GM03348 (cell line): ENCODE measurements around the gene TPRG1L.

Source experiments
- DNase-seq: peaks from one replicate; pipeline ENCODE4 v3.0.0; 2012; ENCODE audit warnings: low spot score

TPRG1L gene

DNA sequence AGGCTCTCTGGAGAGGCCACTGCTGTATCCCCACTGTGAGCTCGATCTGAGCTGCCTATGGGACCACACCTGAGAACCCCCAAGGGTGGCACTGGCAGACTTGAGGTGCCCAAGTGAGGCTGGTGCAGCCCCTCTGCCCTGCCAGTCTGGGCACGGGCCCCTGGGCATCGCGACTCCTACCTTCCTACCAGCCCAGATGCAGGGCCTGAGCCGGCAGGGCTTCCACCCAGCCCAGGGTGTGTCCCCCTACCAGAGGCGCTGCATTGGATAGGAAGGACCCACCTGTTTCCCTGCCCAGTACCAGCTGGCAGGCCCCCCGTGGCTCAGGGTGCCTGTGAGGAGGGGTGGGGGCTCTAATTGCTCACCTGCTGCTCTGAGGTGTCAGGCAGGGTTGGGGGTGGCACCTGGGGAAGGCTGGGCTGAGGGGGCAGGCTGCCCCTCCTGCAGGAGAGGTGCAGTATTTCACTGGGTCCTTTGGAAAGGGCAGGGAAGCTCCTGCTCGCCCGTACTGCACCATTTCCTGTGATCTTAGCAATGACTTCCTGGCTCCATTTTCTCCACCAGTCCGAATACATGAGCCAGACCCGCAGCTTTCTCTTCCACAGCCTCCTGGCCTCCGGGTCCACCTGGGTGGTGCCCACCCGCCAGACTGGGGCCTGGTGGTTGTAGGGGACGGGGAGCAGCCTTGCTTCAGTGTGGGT is 39.3 kb downstream of the TPRG1L start:
- DNase-seq: no peak

- no peak for DNase-seq
Measured at GRCh38 chr1:3664700-3665375, 40.0 kb downstream of the TPRG1L start.

DNA sequence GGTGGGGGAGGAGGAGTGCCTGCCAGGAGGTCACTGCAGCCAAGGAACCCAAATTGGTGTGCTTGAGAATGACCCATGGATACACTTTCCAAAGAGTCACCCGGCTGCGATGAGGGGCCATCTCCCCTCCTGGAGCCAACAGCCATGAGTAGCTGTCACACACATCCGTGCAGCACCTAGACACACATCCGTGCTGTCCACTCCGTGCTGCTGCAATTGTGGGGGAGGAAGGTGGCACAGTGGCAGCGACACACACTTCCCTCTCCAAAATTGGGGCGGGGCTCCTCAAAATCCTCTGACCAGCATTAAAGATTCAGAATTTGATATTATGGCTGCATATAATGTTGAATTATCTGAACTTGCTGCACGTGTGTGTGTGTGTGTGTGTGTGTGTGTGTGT is 43.3 kb downstream of the TPRG1L start:
- no peak for DNase-seq

GRCh38 chr1:3668585-3669300 is 43.9 kb downstream of the TPRG1L start:
- DNase-seq: no peak

DNA sequence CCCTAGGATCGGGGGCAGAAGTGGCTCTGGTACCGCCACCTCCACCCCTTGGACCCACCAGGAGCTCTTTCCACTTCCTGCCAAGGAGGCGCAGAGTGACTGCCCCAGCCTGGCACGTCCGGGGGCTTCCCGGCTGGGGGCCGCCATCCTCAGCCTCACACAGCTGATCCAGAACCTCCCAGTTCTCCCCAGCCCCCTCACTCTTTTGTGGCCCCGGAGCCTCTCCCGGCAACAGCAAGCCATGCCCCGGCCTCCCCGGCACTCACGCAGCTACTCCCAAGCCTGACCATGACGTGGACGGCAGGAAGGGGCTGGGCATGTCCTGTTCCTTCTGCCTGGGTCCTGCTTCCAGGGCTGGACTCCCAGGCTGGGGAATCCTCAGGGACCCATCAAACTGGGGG is 44.6 kb downstream of the TPRG1L start:
- no peak for DNase-seq

DNA sequence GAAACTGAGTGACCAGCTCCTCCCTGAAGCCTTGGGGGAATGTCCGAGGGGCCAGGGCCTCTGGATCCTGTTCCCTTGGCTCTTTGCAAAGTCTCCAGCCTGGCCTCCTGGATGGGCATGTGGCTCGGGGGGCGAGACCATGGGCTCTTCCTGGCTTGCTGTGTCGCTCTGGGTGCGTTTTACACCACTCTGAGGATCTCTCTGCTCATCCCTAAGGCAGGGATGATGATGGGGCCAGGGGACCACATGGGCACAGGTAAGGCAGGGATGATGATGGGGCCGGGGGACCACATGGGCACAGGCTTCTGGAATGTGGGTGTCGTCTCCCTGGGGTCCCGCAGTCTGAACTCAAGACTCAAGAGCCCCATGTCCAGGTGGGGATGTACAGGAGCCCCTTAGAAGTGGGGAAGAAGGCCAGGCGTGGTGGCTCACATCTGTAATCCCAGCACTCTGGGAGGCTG is 45.2 kb downstream of the TPRG1L start:
- DNase-seq: no peak

GRCh38 chr1:3670823-3671265 is 46.0 kb downstream of the TPRG1L start:
- DNase-seq: no peak

- DNase-seq: no peak
Measured at GRCh38 chr1:3671371-3672180, 46.8 kb downstream of the TPRG1L start.

DNA sequence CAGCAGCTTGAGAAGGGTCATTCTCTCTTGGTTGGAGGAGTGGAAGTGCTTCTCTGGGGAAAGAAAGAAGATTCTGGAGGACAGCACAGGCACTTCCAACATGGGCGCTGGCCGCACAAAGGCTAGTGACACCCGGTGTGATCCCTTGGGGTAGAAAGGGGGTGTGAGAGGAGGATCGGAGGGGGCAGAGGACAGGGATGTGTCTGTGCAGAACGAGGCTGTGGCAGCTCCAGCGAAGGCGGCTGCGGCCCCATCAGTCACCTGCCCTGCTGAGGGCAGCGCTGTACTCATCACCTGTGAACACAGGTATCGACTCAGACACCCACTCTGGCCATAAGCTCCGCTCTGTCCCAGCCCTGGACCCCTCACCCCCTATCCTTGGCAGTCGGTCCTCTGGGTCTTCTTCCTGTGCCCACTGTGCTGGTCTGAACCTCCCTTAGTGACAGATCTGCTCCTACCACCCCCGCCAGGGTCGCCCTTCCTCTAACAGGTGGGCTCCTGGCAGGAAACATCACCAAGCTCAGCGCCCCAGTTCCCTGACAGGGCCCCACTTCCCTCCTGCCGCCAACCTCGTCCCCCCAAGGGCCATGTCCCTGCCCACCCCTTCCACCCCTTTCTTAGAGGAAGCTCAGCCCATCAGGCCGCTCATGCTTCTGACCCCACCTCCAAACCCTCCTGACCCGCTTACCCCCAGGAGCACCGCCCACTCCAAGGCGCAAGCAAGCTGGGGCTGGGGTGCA is 47.6 kb downstream of the TPRG1L start:
- DNase-seq: no peak

- DNase-seq: no peak
Measured at GRCh38 chr1:3672971-3673361, 48.2 kb downstream of the TPRG1L start.

GRCh38 chr1:3673381-3674099 is 48.7 kb downstream of the TPRG1L start:
- DNase-seq: no peak

DNA sequence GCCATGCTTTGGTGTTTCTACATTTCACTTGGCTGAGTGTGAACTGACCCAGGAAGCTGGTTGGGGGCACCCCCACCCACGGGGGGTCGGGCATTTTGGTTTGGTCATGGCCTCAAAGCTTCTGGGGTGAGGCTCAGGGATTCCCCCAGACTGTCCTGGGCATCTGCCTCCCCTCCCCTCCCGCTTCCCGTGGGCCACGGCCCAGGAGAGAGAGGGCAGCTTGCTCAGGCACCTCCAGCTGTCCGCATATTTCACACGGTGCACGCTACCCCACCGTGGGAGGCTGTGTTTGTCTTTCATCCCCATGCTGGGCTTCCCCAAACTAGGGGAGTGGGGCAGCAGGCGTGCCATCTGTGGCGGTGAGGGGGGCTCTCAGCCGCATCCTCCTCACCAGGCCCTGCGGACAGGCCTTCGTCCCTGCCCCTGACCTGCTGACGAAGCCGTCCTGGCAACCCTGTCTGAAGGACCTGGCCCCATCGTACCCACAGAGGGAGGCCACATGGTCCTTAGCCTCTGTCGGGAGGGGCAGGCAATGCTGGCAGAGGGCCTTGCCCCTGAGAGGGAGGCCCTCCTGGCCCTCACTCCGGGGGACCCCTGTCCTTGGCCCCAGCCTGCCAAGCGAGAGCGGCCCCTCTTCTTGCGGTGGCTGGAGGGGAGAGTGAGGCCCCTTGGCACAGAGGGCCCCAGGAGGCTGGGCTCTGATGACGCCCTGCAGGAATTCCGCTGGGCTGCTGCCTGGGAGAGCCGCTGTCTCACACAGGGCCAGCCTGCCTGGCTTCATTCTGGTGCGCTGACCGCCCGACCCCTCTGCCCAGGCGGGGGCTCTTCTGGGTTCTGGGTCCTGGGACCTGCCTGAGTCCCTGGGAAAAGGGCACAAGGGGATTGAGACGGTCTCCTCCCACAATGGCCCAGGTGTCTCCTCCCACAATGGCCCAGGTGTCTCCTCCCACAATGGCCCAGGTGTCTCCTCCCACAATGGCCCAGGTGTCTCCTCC is 49.6 kb downstream of the TPRG1L start:
- peak; percentile 52 for DNase-seq

DNA sequence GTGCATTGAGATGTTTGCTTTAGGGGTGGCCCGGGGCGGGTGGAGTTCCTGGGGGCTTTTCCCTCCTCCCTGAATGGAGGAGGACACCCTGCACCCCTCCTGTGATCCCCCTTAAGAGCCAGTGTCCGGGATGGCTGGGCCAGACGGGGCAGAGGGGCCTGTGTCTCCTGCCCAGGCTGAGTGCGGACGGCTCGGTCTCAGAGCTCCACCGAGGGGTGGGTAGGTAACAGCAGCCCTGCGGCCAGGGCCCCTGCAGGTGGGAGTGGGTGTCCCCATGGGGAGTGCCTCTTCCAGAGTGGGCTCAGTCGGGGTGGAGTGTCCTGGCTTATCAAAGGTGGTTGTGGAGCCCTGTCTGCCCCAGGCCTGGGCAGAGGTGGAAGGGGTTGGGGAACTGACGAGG is 50.6 kb downstream of the TPRG1L start:
- no peak for DNase-seq

GRCh38 chr1:3676581-3677470 is 52.0 kb downstream of the TPRG1L start:
- no peak for DNase-seq

- DNase-seq: no peak
Measured at GRCh38 chr1:3677484-3677883, 52.7 kb downstream of the TPRG1L start.

DNA sequence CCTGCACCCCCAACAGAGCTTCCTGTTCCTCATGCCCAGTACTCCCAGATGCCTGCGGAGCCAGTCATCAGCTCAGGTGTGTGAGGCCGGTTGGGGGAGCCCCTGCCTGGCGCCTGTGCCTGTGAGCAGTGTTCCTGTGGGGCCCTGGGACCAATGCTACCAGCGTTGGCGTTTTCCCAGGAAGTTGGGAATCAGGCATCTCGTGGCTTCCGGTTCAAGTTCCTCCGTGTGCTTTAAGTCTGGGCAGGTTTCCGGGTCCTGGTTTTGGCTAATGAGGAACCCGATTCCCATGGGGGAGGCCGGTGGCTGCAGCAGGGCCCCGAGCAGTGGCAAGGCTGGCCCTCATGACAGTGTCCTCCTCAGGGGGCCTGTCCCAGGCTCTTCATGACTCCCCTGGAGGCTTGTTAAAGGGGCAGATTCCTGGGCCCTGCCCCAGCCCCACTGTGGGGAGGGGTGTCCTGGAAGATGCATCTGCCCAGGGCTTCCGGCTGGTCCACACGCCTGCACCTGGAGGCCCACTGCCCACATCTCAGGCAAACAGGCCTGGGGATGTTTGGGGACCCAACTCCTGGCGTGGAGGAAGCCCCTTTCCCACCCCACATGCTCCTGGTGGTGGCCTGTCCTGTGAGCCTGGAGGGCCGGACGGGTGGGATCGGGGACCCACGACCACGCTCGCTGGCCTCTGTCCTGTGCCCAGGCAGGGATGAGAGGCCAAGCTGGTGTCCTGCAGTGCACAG is 53.7 kb downstream of the TPRG1L start:
- no peak for DNase-seq

DNA sequence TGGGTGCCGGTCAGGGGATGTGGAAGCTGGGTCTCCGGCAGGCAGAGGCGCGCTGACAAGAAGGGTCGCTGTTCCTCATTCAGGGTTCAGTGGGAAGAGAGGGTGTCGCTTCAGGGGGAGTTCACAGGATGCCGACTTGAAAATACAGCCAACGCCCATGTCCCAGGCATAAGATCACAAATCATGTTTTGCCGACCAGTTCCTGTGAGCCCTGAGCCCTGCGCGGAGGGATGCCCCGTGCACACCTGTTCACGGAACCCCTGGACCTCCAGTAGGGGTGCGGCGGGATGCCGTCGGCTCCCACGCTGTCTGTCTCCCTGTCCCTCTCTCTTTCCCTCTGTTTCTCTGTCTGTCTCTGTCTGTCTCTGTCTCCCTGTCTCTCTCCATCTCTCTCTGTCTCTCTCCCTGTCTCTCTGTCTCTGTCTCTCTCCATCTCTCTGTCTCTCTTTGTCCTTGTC is 54.3 kb downstream of the TPRG1L start:
- DNase-seq: no peak
